ENCODE data around the gene EXTL2.

- no peak for TF ChIP-seq POLR2A (IDR thresholded peaks at IDR 0.05; ENCODE audit: low read length)
- TF ChIP-seq GATA1 (IDR thresholded peaks at IDR 0.05; ENCODE audit: low read depth, low read length) = no peak
Observed at GRCh38 chr1:100941580-100942216, 47.1 kb upstream of the EXTL2 start.

All from erythroblast (primary cell).